Measurements from ENCODE around the gene MN1. TPM values are rescaled to one million over a fixed set of nuclear protein-coding genes. Genes with fewer than 3 reads are reported as not detected.

Gene MN1
- total and polyA plus RNA-seq, 2 donors = 0.47 to 1.4 TPM

- 95% methylated on average over 7 of the region's 7 CpGs for WGBS
- peaks cover 2 to 7% of the 10 kb centered on the region in 2 donors for H3K36me3 ChIP-seq (ENCODE audit: control insufficient read depth in 2 of 2, insufficient read depth in 2 of 2, low read length in 1 of 2)
- H3K4me3 ChIP-seq (ENCODE audit: low read length in 2 of 2) = no peak overlapping the region
- H3K9me3 ChIP-seq (ENCODE audit: control insufficient read depth in 2 of 2, insufficient read depth in 1 of 2, low read length in 1 of 2) = no peaks in the 10 kb centered on the region
- no peaks in the 10 kb centered on the region for H3K27me3 ChIP-seq (ENCODE audit: control insufficient read depth in 2 of 2, insufficient read depth in 1 of 2, low read length in 1 of 2)
- no peaks in the 10 kb centered on the region for H3K4me1 ChIP-seq (ENCODE audit: control insufficient read depth in 2 of 2, insufficient read depth in 2 of 2, low read length in 2 of 2)
- H3K27ac ChIP-seq (ENCODE audit: low read depth in 1 of 2, low read length in 1 of 2) = no peak overlapping the region
- no peak for DNase-seq (ENCODE audit: low read depth in 6 of 9, low spot score in 9 of 9)
These were observed 41.9 kb upstream of the MN1 start for GRCh38 chr22:27843441-27843840.

- Histone ChIP-seq H3K27me3 (ENCODE audit: control insufficient read depth in 2 of 2, insufficient read depth in 1 of 2, low read length in 1 of 2) (no peaks in the 10 kb centered on the region), H3K9me3 (ENCODE audit: control insufficient read depth in 2 of 2, insufficient read depth in 1 of 2, low read length in 1 of 2) (no peaks in the 10 kb centered on the region), H3K4me3 (ENCODE audit: low read length in 2 of 2) (no peak overlapping the region), H3K36me3 (ENCODE audit: control insufficient read depth in 2 of 2, insufficient read depth in 2 of 2, low read length in 1 of 2) (peaks cover 0 to 7% of the 10 kb centered on the region in 2 donors), H3K27ac (ENCODE audit: low read depth in 1 of 2, low read length in 1 of 2) (no peak overlapping the region), H3K4me1 (ENCODE audit: control insufficient read depth in 2 of 2, insufficient read depth in 2 of 2, low read length in 2 of 2) (no peaks in the 10 kb centered on the region)
- 96% methylated on average over 15 of the region's 15 CpGs for WGBS
- no peak for DNase-seq (ENCODE audit: low read depth in 6 of 9, low spot score in 9 of 9)
These were observed 41.3 kb upstream of the MN1 start for GRCh38 chr22:27842669-27843431.

- no peak overlapping the region for H3K4me3 ChIP-seq (ENCODE audit: low read length in 2 of 2)
- H3K4me1 ChIP-seq (ENCODE audit: control insufficient read depth in 2 of 2, insufficient read depth in 2 of 2, low read length in 2 of 2) = no peaks in the 10 kb centered on the region
- WGBS = 98% methylated on average over 1 of the region's 1 CpG
- no peaks in the 10 kb centered on the region for H3K9me3 ChIP-seq (ENCODE audit: control insufficient read depth in 2 of 2, insufficient read depth in 1 of 2, low read length in 1 of 2)
- H3K27me3 ChIP-seq (ENCODE audit: control insufficient read depth in 2 of 2, insufficient read depth in 1 of 2, low read length in 1 of 2) = no peaks in the 10 kb centered on the region
- no peak overlapping the region for H3K27ac ChIP-seq (ENCODE audit: low read depth in 1 of 2, low read length in 1 of 2)
- H3K36me3 ChIP-seq (ENCODE audit: control insufficient read depth in 2 of 2, insufficient read depth in 2 of 2, low read length in 1 of 2) = peaks cover 0 to 7% of the 10 kb centered on the region in 2 donors
- DNase-seq (ENCODE audit: low read depth in 6 of 9, low spot score in 9 of 9) = no peak
These were observed 40.6 kb upstream of the MN1 start for GRCh38 chr22:27842201-27842600.

- Histone ChIP-seq H3K9me3 (ENCODE audit: control insufficient read depth in 2 of 2, insufficient read depth in 1 of 2, low read length in 1 of 2) (no peaks in the 10 kb centered on the region), H3K27ac (ENCODE audit: low read depth in 1 of 2, low read length in 1 of 2) (no peak overlapping the region), H3K27me3 (ENCODE audit: control insufficient read depth in 2 of 2, insufficient read depth in 1 of 2, low read length in 1 of 2) (no peaks in the 10 kb centered on the region), H3K36me3 (ENCODE audit: control insufficient read depth in 2 of 2, insufficient read depth in 2 of 2, low read length in 1 of 2) (peaks cover 0 to 4% of the 10 kb centered on the region in 2 donors), H3K4me1 (ENCODE audit: control insufficient read depth in 2 of 2, insufficient read depth in 2 of 2, low read length in 2 of 2) (no peaks in the 10 kb centered on the region), H3K4me3 (ENCODE audit: low read length in 2 of 2) (no peak overlapping the region)
- no peak for DNase-seq (ENCODE audit: low read depth in 6 of 9, low spot score in 9 of 9)
- 99% methylated on average over 7 of the region's 7 CpGs for WGBS
These were observed 38.9 kb upstream of the MN1 start for GRCh38 chr22:27840436-27840835.

- DNase-seq (ENCODE audit: low read depth in 6 of 9, low spot score in 9 of 9) = no peak
- H3K4me1 ChIP-seq (ENCODE audit: control insufficient read depth in 2 of 2, insufficient read depth in 2 of 2, low read length in 2 of 2) = no peaks in the 10 kb centered on the region
- no peaks in the 10 kb centered on the region for H3K27me3 ChIP-seq (ENCODE audit: control insufficient read depth in 2 of 2, insufficient read depth in 1 of 2, low read length in 1 of 2)
- no peaks in the 10 kb centered on the region for H3K36me3 ChIP-seq (ENCODE audit: control insufficient read depth in 2 of 2, insufficient read depth in 2 of 2, low read length in 1 of 2)
- no peaks in the 10 kb centered on the region for H3K9me3 ChIP-seq (ENCODE audit: control insufficient read depth in 2 of 2, insufficient read depth in 1 of 2, low read length in 1 of 2)
- 97% methylated on average over 13 of the region's 13 CpGs for WGBS
- no peak overlapping the region for H3K27ac ChIP-seq (ENCODE audit: low read depth in 1 of 2, low read length in 1 of 2)
- H3K4me3 ChIP-seq (ENCODE audit: low read length in 2 of 2) = no peak overlapping the region
These were observed 37.6 kb upstream of the MN1 start for GRCh38 chr22:27839057-27839660.

GRCh38 chr22:27836181-27836580 lies 34.6 kb upstream of the MN1 start:
- H3K36me3 ChIP-seq (ENCODE audit: control insufficient read depth in 2 of 2, insufficient read depth in 2 of 2, low read length in 1 of 2) = no peaks in the 10 kb centered on the region
- no peak overlapping the region for H3K27ac ChIP-seq (ENCODE audit: low read depth in 1 of 2, low read length in 1 of 2)
- H3K9me3 ChIP-seq (ENCODE audit: control insufficient read depth in 2 of 2, insufficient read depth in 1 of 2, low read length in 1 of 2) = no peaks in the 10 kb centered on the region
- H3K4me1 ChIP-seq (ENCODE audit: control insufficient read depth in 2 of 2, insufficient read depth in 2 of 2, low read length in 2 of 2) = peaks cover 3 to 4% of the 10 kb centered on the region in 2 donors
- no peak for DNase-seq (ENCODE audit: low read depth in 6 of 9, low spot score in 9 of 9)
- no peaks in the 10 kb centered on the region for H3K27me3 ChIP-seq (ENCODE audit: control insufficient read depth in 2 of 2, insufficient read depth in 1 of 2, low read length in 1 of 2)
- H3K4me3 ChIP-seq (ENCODE audit: low read length in 2 of 2) = no peak overlapping the region
- WGBS = 69% methylated on average over 10 of the region's 10 CpGs

GRCh38 chr22:27835446-27835845 lies 33.9 kb upstream of the MN1 start:
- Histone ChIP-seq H3K9me3 (ENCODE audit: control insufficient read depth in 2 of 2, insufficient read depth in 1 of 2, low read length in 1 of 2) (no peaks in the 10 kb centered on the region), H3K4me3 (ENCODE audit: low read length in 2 of 2) (no peak overlapping the region), H3K27ac (ENCODE audit: low read depth in 1 of 2, low read length in 1 of 2) (no peak overlapping the region), H3K4me1 (ENCODE audit: control insufficient read depth in 2 of 2, insufficient read depth in 2 of 2, low read length in 2 of 2) (peaks cover 3 to 4% of the 10 kb centered on the region in 2 donors), H3K27me3 (ENCODE audit: control insufficient read depth in 2 of 2, insufficient read depth in 1 of 2, low read length in 1 of 2) (no peaks in the 10 kb centered on the region), H3K36me3 (ENCODE audit: control insufficient read depth in 2 of 2, insufficient read depth in 2 of 2, low read length in 1 of 2) (no peaks in the 10 kb centered on the region)
- WGBS = 96% methylated on average over 6 of the region's 6 CpGs
- no peak for DNase-seq (ENCODE audit: low read depth in 6 of 9, low spot score in 9 of 9)

- no peak overlapping the region for H3K4me3 ChIP-seq (ENCODE audit: low read length in 2 of 2)
- H3K27ac ChIP-seq (ENCODE audit: low read depth in 1 of 2, low read length in 1 of 2) = no peak overlapping the region
- no peaks in the 10 kb centered on the region for H3K9me3 ChIP-seq (ENCODE audit: control insufficient read depth in 2 of 2, insufficient read depth in 1 of 2, low read length in 1 of 2)
- H3K27me3 ChIP-seq (ENCODE audit: control insufficient read depth in 2 of 2, insufficient read depth in 1 of 2, low read length in 1 of 2) = no peaks in the 10 kb centered on the region
- DNase-seq (ENCODE audit: low read depth in 6 of 9, low spot score in 9 of 9) = no peak
- H3K36me3 ChIP-seq (ENCODE audit: control insufficient read depth in 2 of 2, insufficient read depth in 2 of 2, low read length in 1 of 2) = no peaks in the 10 kb centered on the region
- peaks cover 3 to 4% of the 10 kb centered on the region in 2 donors for H3K4me1 ChIP-seq (ENCODE audit: control insufficient read depth in 2 of 2, insufficient read depth in 2 of 2, low read length in 2 of 2)
- 98% methylated on average over 20 of the region's 20 CpGs for WGBS
These were observed 33.0 kb upstream of the MN1 start for GRCh38 chr22:27834364-27835185.

GRCh38 chr22:27833803-27834202 lies 32.2 kb upstream of the MN1 start:
- Histone ChIP-seq H3K27me3 (ENCODE audit: control insufficient read depth in 2 of 2, insufficient read depth in 1 of 2, low read length in 1 of 2) (no peaks in the 10 kb centered on the region), H3K36me3 (ENCODE audit: control insufficient read depth in 2 of 2, insufficient read depth in 2 of 2, low read length in 1 of 2) (no peaks in the 10 kb centered on the region), H3K4me1 (ENCODE audit: control insufficient read depth in 2 of 2, insufficient read depth in 2 of 2, low read length in 2 of 2) (peaks cover 3 to 4% of the 10 kb centered on the region in 2 donors), H3K27ac (ENCODE audit: low read depth in 1 of 2, low read length in 1 of 2) (no peak overlapping the region), H3K9me3 (ENCODE audit: control insufficient read depth in 2 of 2, insufficient read depth in 1 of 2, low read length in 1 of 2) (no peaks in the 10 kb centered on the region), H3K4me3 (ENCODE audit: low read length in 2 of 2) (no peak overlapping the region)
- 52% methylated on average over 2 of the region's 2 CpGs for WGBS
- DNase-seq (ENCODE audit: low read depth in 6 of 9, low spot score in 9 of 9) = no peak

Data from thymus (tissue), 11 donors.